Gastroesophageal sphincter (tissue), 3 donors: Measurements from ENCODE around the gene TMEM178B.

Experiments used
- CTCF ChIP-seq, 4 experiments: fragments of 200-600 bp in 2 of 4; fragments of 450-650 bp in 2 of 4; sonication (generic) in 1 of 4; IDR thresholded peaks; one replicate each; pipeline ENCODE4 v1.5.1; 2017 to 2019; ENCODE audit warnings: antibody characterized with exemption in 4 of 4, mild to moderate bottlenecking in 2 of 4, moderate library complexity in 2 of 4
- POLR2AphosphoS5 ChIP-seq: sonication (generic); formaldehyde crosslinking; IDR thresholded peaks from one replicate; pipeline ENCODE4 v1.6.1; 2017; ENCODE audit warnings: antibody characterized with exemption

GRCh38 chr7:141232286-141233051, 158.6 kb downstream of the TMEM178B start:
- TF ChIP-seq CTCF (IDR thresholded peaks at IDR 0.05) (no peak), POLR2AphosphoS5 (no peak)
